Psoas muscle (tissue), 8 donors: ENCODE measurements around the gene ABCA1. TPM values are rescaled to one million over a fixed set of nuclear protein-coding genes. Genes with fewer than 3 reads are reported as not detected.
A peak's percentile ranks its signal among the peaks of the same experiment; 100 is the strongest.

Experiments
- ATAC-seq, 4 donors: fragments of 200-7000 bp; cut with Tn5 transposase; one replicate each; pipeline ENCODE4 v1.9.1; 2020; ENCODE audit warnings: moderate library complexity in 3 of 4, mild to moderate bottlenecking in 2 of 4
- DNase-seq, 2 donors: peaks; one replicate each; pipeline ENCODE4 v3.0.0-alpha.2; 2020
- H3K27ac ChIP-seq: fragments of 200-600 bp; one replicate; pipeline ENCODE4 v1.8.0; 2022
- H3K27me3 ChIP-seq, 3 donors: fragments of 200-600 bp in 1 of 3; one replicate each; pipeline versions ENCODE4 v1.6.1 to v1.8.0; 2013 to 2022; ENCODE audit warnings: low read length in 2 of 3, mild to moderate bottlenecking in 2 of 3, moderate library complexity in 1 of 3; ENCODE audit not compliant: insufficient read depth in 3 of 3
- H3K36me3 ChIP-seq, 2 donors: fragments of 200-600 bp in 1 of 2; one replicate each; pipeline versions ENCODE4 v1.6.1 to v1.8.0; 2013 to 2022; ENCODE audit warnings: low read depth in 1 of 2, mild to moderate bottlenecking in 1 of 2, moderate library complexity in 1 of 2; ENCODE audit not compliant: insufficient read depth in 1 of 2
- H3K4me1 ChIP-seq: fragments of 200-600 bp; one replicate; pipeline ENCODE4 v1.8.0; 2022
- H3K4me3 ChIP-seq: fragments of 200-600 bp; one replicate; pipeline ENCODE4 v1.8.0; 2022; ENCODE audit warnings: mild to moderate bottlenecking
- H3K9me3 ChIP-seq: fragments of 200-600 bp; one replicate; pipeline ENCODE4 v1.8.0; 2022
- WGBS, 3 donors: extraction: QIAGEN DNeasy Blood & Tissue Kit; methylation state at CpG; one replicate each; pipeline versions ENCODE4 v1.1.6 to v1.1.7; 2013; 5-methylcytosine and 5-hydroxymethylcytosine counted together
- intact Hi-C, 2 donors: fragments of 100-400 bp; cut with DNase I; formaldehyde crosslinking; loops; one replicate each; pipeline versions ENCODE4 v1.11.0 to v1.14.2; 2022
- polyA plus RNA-seq, 3 donors: library from polyadenylated mRNA; stranded (reverse); fragments of 200-250 nt; gene quantifications; one replicate each; pipeline ENCODE4 v1.2.3, GENCODE V29; 2013
- total RNA-seq, 4 donors: library from RNA; stranded (reverse); fragmentation: NEBNext Ultra II Directional in 2 of 4; extraction: Animal tissue kit (Norgen Biotek cat#: 25700) in 2 of 4; gene quantifications; one replicate each; pipeline versions ENCODE4 v1.2.1 to v1.2.4, GENCODE V29; 2021 to 2023
- TF ChIP-seq, protein P1 (sequence below): fragments of 200-600 bp; IDR thresholded peaks from one replicate; pipeline ENCODE4 v1.8.0; 2022; ENCODE audit warnings: antibody characterized with exemption
- donor health status: healthy with polysubstance abuse.
- donor health status: DM: no; HTN: no; CAD: no; lungs with moderate emphysema.
- donor health status: Bipolar disorder and iron deficiency.
- donor health status: healthy.
- donor health status: DM: yes; HTN: yes; CAD: no.
- donor health status: DM: no; HTN: no; CAD: no.
- donor health status: DM: no; HTN: no; CAD: no.
- donor health status: DM: yes; HTN: yes; CAD: no.

ABCA1 gene
- total and polyA plus RNA-seq, 7 donors = 1.9 to 26.1 (median 8.2) TPM

DNA sequence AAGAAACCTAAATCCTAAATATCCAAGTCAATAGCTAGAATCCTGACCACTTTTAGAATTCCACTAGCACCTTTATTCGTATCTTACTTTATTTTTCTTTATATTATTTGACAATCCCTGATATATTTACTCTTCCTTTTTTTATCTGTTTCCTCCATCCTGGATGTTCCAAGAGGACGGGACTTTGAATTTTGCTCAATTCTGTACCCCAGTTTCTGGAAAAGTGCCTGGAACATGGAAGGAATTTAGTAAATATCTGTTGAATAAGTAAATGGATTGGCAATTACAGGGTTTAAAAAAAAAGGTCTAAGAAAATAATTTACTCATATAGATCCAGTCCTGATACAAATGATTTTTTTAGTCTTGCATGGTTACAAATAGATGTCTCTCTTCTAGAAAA lies 181.7 kb downstream of the ABCA1 start:
- DNase-seq (no peak), ATAC-seq (no peak)
- TF ChIP-seq, protein P1, sequence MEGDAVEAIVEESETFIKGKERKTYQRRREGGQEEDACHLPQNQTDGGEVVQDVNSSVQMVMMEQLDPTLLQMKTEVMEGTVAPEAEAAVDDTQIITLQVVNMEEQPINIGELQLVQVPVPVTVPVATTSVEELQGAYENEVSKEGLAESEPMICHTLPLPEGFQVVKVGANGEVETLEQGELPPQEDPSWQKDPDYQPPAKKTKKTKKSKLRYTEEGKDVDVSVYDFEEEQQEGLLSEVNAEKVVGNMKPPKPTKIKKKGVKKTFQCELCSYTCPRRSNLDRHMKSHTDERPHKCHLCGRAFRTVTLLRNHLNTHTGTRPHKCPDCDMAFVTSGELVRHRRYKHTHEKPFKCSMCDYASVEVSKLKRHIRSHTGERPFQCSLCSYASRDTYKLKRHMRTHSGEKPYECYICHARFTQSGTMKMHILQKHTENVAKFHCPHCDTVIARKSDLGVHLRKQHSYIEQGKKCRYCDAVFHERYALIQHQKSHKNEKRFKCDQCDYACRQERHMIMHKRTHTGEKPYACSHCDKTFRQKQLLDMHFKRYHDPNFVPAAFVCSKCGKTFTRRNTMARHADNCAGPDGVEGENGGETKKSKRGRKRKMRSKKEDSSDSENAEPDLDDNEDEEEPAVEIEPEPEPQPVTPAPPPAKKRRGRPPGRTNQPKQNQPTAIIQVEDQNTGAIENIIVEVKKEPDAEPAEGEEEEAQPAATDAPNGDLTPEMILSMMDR = no peak
- Histone ChIP-seq H3K4me1 (peaks cover 12% of the 10 kb centered on the region), H3K27me3 (no peaks in the 10 kb centered on the region), H3K36me3 (peaks cover 0 to 8% of the 10 kb centered on the region in 2 donors), H3K4me3 (no peak overlapping the region), H3K27ac (no peak overlapping the region), H3K9me3 (no peaks in the 10 kb centered on the region)
- intact Hi-C loops = loop anchor here (10.0 kb wide), 2 partner anchors 651 to 1351 kb away; partner anchors contain the start of gene SMC2 (in 1 of the 2)
- WGBS, 3 donors = 90 to 91% (median 91%) methylated on average over 2 of the region's 2 CpGs

DNA sequence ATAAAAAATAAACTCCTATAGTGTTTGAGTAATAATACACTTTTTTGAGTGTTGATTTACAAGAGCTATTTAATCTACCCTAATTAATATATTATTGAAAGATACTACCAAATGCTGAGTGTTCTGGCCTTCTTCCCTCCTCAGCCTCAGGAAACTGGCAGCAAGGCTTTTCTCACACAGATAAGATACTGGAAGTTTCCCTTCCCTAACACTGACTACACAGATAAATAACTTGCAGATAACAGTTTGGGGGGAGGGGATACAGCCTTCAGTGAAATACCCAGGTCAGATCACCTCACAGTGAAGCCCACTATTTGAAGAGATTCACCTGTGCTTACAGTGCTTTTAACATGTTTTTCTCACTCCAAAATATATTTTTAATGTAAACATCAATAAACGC lies 182.1 kb downstream of the ABCA1 start:
- Histone ChIP-seq H3K4me3 (no peak overlapping the region), H3K27me3 (no peaks in the 10 kb centered on the region), H3K27ac (no peak overlapping the region), H3K4me1 (peaks cover 12% of the 10 kb centered on the region), H3K36me3 (peaks cover 0 to 3% of the 10 kb centered on the region in 2 donors), H3K9me3 (no peaks in the 10 kb centered on the region)
- intact Hi-C loops = loop anchor here (10.0 kb wide), 2 partner anchors 651 to 1351 kb away; partner anchors contain the start of gene SMC2 (in 1 of the 2)
- ATAC-seq (no peak), DNase-seq (no peak)
- TF ChIP-seq, protein P1 = no peak
- WGBS, 3 donors = 88 to 100% (median 90%) methylated on average over 1 of the region's 1 CpG

DNA sequence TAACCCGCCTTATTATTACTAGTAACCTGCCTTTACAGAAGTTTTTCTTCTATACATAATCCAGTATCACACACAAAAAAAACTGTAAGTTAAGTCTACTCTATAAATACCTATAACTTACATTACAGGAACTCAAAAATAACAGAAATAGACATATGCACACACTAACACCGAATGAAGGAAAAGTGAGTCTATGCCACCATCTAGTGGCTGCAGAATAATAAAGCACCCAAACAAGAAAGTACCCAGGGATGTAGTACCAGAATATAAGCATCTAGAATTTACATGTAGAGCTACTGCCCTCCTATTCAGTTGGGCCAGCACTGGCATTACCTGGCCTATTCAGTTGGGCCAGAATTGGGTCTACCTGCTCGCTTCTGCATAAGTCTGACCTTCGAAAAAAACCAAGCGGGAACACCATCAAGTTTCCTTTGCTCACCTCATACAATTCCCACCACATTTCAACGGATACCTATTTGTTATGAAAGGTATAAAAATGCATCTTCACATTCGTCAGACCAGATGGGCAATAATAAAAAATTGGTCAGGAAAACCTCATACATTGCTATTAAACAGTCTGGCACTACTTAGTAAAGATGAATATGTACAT lies 184.5 kb downstream of the ABCA1 start:
- ATAC-seq (peak in 3 of 4 donors; percentile 32 to 38 (median 36)), DNase-seq (no peak)
- WGBS, 3 donors = 28 to 31% (median 28%) methylated on average over 7 of the region's 7 CpGs
- intact Hi-C loops = loop anchor here (10.0 kb wide), 2 partner anchors 649 to 1349 kb away; partner anchors contain the start of gene SMC2 (in 1 of the 2)
- no peaks in the 10 kb centered on the region for H3K9me3 ChIP-seq
- H3K4me1 ChIP-seq = no peaks in the 10 kb centered on the region
- TF ChIP-seq, protein P1 = peak; percentile 76
- no peak overlapping the region for H3K4me3 ChIP-seq
- no peaks in the 10 kb centered on the region for H3K27me3 ChIP-seq
- H3K36me3 ChIP-seq = no peaks in the 10 kb centered on the region
- H3K27ac ChIP-seq = no peak overlapping the region

DNA sequence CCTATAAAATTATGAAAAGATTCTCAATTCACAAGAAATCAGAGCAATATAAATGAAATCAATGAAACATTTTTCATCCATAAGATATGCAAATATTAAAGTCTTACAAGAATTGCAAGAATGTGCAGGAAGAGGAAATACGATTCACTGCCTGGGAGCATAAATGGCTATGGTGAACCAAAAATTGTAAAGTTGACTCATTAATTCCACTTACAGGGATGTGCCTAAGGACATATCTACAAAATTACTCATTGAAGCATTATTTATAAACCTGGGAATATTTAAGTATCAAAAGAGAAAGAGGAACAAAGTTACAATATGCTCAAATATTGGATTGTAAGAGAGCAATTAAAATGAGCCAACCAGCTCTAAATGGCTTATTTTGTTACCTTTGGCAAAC lies 187.3 kb downstream of the ABCA1 start:
- intact Hi-C loops = loop anchor here (10.0 kb wide), 2 partner anchors 646 to 1346 kb away; partner anchors contain the start of gene SMC2 (in 1 of the 2)
- ATAC-seq (no peak), DNase-seq (no peak)
- no peaks in the 10 kb centered on the region for H3K36me3 ChIP-seq
- no peaks in the 10 kb centered on the region for H3K9me3 ChIP-seq
- TF ChIP-seq, protein P1 = no peak
- no peak overlapping the region for H3K4me3 ChIP-seq
- no peak overlapping the region for H3K27ac ChIP-seq
- no peaks in the 10 kb centered on the region for H3K27me3 ChIP-seq
- WGBS, 3 donors = 60 to 70% (median 66%) methylated on average over 1 of the region's 1 CpG
- no peaks in the 10 kb centered on the region for H3K4me1 ChIP-seq
